Measurements from ENCODE around the gene SERPINA7.
"Not testable (repeated sequence)": the region's sequence is repeated elsewhere in the genome, so short reads cannot be mapped to it uniquely, and the experiment has no call there.

Gene SERPINA7

GRCh38 chrX:106038625-106039024 lies at the start of gene SERPINA7:
TSS of gene SERPINA7 (minus strand) at chrX:106038727. CDS start at chrX:106037058, 1,669 bp downstream.
- no peak for DNase-seq

- DNase-seq, result no peak
These were observed 30.5 kb upstream of the SERPINA7 start for GRCh38 chrX:106069048-106069447.

GRCh38 chrX:106050054-106050453 lies 11.5 kb upstream of the SERPINA7 start:
- DNase-seq, result no peak

- DNase-seq, result no peak
These were observed 3.8 kb upstream of the SERPINA7 start for GRCh38 chrX:106042296-106042695.

- DNase-seq, result no peak
These were observed 2.3 kb upstream of the SERPINA7 start for GRCh38 chrX:106040861-106041260.

- DNase-seq, result peak; percentile 2
These were observed 1.4 kb upstream of the SERPINA7 start for GRCh38 chrX:106039920-106040319.

GRCh38 chrX:106037835-106038473 lies 573 bp downstream of the SERPINA7 start:
- no peak for DNase-seq

- no peak for DNase-seq
These were observed 1.8 kb downstream of the SERPINA7 start for GRCh38 chrX:106036716-106037115.

- DNase-seq, result no peak
These were observed 3.5 kb downstream of the SERPINA7 start for GRCh38 chrX:106035064-106035463.

GRCh38 chrX:106023947-106024346 lies 14.6 kb downstream of the SERPINA7 start:
- DNase-seq, result no peak

- no peak for DNase-seq
These were observed 16.3 kb downstream of the SERPINA7 start for GRCh38 chrX:106022238-106022637.

GRCh38 chrX:106014119-106014775 lies 24.3 kb downstream of the SERPINA7 start:
- no peak for DNase-seq

GRCh38 chrX:106009145-106009544 lies 29.4 kb downstream of the SERPINA7 start:
- no peak for DNase-seq

- no peak for DNase-seq
These were observed 30.7 kb downstream of the SERPINA7 start for GRCh38 chrX:106007815-106008214.

- DNase-seq, result no peak
These were observed 32.8 kb downstream of the SERPINA7 start for GRCh38 chrX:106005684-106006083.

- DNase-seq, result not testable (repeated sequence)
These were observed 37.9 kb downstream of the SERPINA7 start for GRCh38 chrX:106000609-106001008.

GRCh38 chrX:106000203-106000602 lies 38.3 kb downstream of the SERPINA7 start:
- DNase-seq, result no peak

- DNase-seq, result no peak
These were observed 39.2 kb downstream of the SERPINA7 start for GRCh38 chrX:105999294-105999693.

- not testable (repeated sequence) for DNase-seq
These were observed 50.0 kb downstream of the SERPINA7 start for GRCh38 chrX:105988487-105988886.

Data from RPMI8226 (cell line).